B cell (primary cell): Measurements from ENCODE around the gene ITGA3. TPM values are rescaled to one million over a fixed set of nuclear protein-coding genes. Genes with fewer than 3 reads are reported as not detected.

Source experiments
- ATAC-seq: fragments of 200-7000 bp; cut with Tn5 transposase; one replicate; pipeline ENCODE4 v1.10.0; 2021; ENCODE audit warnings: low read depth, mild to moderate bottlenecking, moderate number of reproducible peaks, moderate library complexity
- CTCF ChIA-PET: fragments of 350-600 bp; sonication (Branson Sonifier 250); formaldehyde crosslinking; loops from one replicate; lab custom pipeline; 2021; ENCODE audit warnings: antibody characterized with exemption, inconsistent platforms; lab: Charles Lee
- POLR2A ChIA-PET: fragments of 350-600 bp; sonication (Branson Sonifier 250); formaldehyde crosslinking; loops from one replicate; lab custom pipeline; 2021; ENCODE audit warnings: antibody characterized with exemption; lab: Charles Lee
- DNase-seq: peaks from one replicate; pipeline ENCODE4 v3.0.0; 2013
- H2AFZ ChIP-seq: 2 replicates; pipeline ENCODE4 v1.6.1; 2012; ENCODE audit warnings: mild to moderate bottlenecking, low read depth, low read length; ENCODE audit not compliant: insufficient read depth, poor library complexity, severe bottlenecking
- H3K27ac ChIP-seq, 2 donors: 1 replicate in 1 of 2; 2 replicates in 1 of 2; pipeline ENCODE4 v1.5.1; 2012 to 2013; ENCODE audit warnings: low read length in 2 of 2, mild to moderate bottlenecking in 2 of 2, moderate library complexity in 1 of 2
- H3K27me3 ChIP-seq, 4 experiments: fragments of 200-600 bp in 1 of 4; sonication (generic) in 1 of 4; replicated peaks in 1 of 4; 1 replicate in 2 of 4; 2 replicates in 2 of 4; pipeline versions ENCODE4 v1.6.1 to v1.7.0; 2013 to 2016; ENCODE audit warnings: low read length in 3 of 4, mild to moderate bottlenecking in 2 of 4, mixed read lengths in 1 of 4, moderate library complexity in 1 of 4; ENCODE audit not compliant: insufficient read depth in 4 of 4, control insufficient read depth in 3 of 4; ENCODE audit errors: control extremely low read depth in 1 of 4
- H3K36me3 ChIP-seq, 2 experiments: replicated peaks in 1 of 2; 1 replicate in 1 of 2; 2 replicates in 1 of 2; pipeline versions ENCODE4 v1.6.1 to v1.7.1; 2013; ENCODE audit warnings: low read length in 1 of 2; ENCODE audit not compliant: insufficient read depth in 2 of 2, control insufficient read depth in 1 of 2; ENCODE audit errors: control extremely low read depth in 1 of 2, extremely low read depth in 1 of 2
- H3K4me1 ChIP-seq, 2 donors: fragments of 200-600 bp in 1 of 2; sonication (generic) in 1 of 2; 1 replicate in 1 of 2; 2 replicates in 1 of 2; pipeline versions ENCODE4 v1.5.1 to v1.6.1; 2013 to 2017; ENCODE audit warnings: low read length in 2 of 2; ENCODE audit not compliant: control insufficient read depth in 2 of 2, insufficient read depth in 2 of 2
- H3K4me2 ChIP-seq: replicated peaks from 2 replicates; pipeline ENCODE3; 2012; ENCODE audit warnings: mild to moderate bottlenecking, low read depth, low read length; ENCODE audit not compliant: poor library complexity, severe bottlenecking
- H3K4me3 ChIP-seq, 5 experiments: fragments of 200-600 bp in 1 of 5; sonication (generic) in 1 of 5; 1 replicate in 3 of 5; 2 replicates in 2 of 5; pipeline versions ENCODE4 v1.5.1 to v1.7.0; 2011 to 2016; ENCODE audit warnings: low read length in 4 of 5, mild to moderate bottlenecking in 4 of 5, low read depth in 2 of 5, control low read depth in 1 of 5, moderate library complexity in 1 of 5; ENCODE audit not compliant: insufficient read depth in 1 of 5; ENCODE audit errors: control extremely low read depth in 1 of 5, extremely low read depth in 1 of 5
- H3K79me2 ChIP-seq: fragments of 200-600 bp; sonication (generic); one replicate; pipeline ENCODE4 v1.6.0; 2016; ENCODE audit warnings: low read length; ENCODE audit not compliant: control insufficient read depth, insufficient read depth
- H3K9ac ChIP-seq: fragments of 200-600 bp; sonication (generic); 2 replicates; pipeline ENCODE4 v1.6.1; 2017; ENCODE audit warnings: mild to moderate bottlenecking, low read length, moderate library complexity
- H3K9me3 ChIP-seq, 3 donors: one replicate each; pipeline versions ENCODE4 v1.6.1 to v1.7.1; 2013; ENCODE audit warnings: low read length in 2 of 3; ENCODE audit not compliant: control insufficient read depth in 2 of 3, insufficient read depth in 1 of 3; ENCODE audit errors: control extremely low read depth in 1 of 3
- H4K20me1 ChIP-seq: 2 replicates; pipeline ENCODE4 v1.6.0; 2012; ENCODE audit warnings: mild to moderate bottlenecking, low read length; ENCODE audit not compliant: insufficient read depth, control insufficient read depth, poor library complexity, severe bottlenecking
- H3K27ac Mint-ChIP-seq: one replicate; pipeline ENCODE4 v1.8.0; 2021; ENCODE audit warnings: mixed read lengths
- H3K27me3 Mint-ChIP-seq: one replicate; pipeline ENCODE4 v1.8.0; 2021; ENCODE audit warnings: mixed read lengths
- H3K4me1 Mint-ChIP-seq: one replicate; pipeline ENCODE4 v1.8.0; 2021; ENCODE audit warnings: mixed read lengths
- H3K4me3 Mint-ChIP-seq: one replicate; pipeline ENCODE4 v1.8.0; 2021; ENCODE audit warnings: mixed read lengths
- H3K9me3 Mint-ChIP-seq: one replicate; pipeline ENCODE4 v1.8.0; 2022; ENCODE audit warnings: mixed read lengths; ENCODE audit not compliant: insufficient read depth
- EZH2 ChIP-seq: IDR thresholded peaks from 2 replicates; pipeline ENCODE4 v1.6.1; 2012; ENCODE audit warnings: borderline replicate concordance, low read depth, mild to moderate bottlenecking, moderate library complexity, low read length; ENCODE audit not compliant: insufficient read depth, poor library complexity, severe bottlenecking
- WGBS: methylation state at CpG from one replicate; pipeline ENCODE4 v1.1.5; 2013; ENCODE audit warnings: missing lambda C conversion rate; ENCODE audit not compliant: insufficient coverage; 5-methylcytosine and 5-hydroxymethylcytosine counted together
- intact Hi-C: fragments of 100-400 bp; cut with micrococcal nuclease; formaldehyde crosslinking; loops from one replicate; pipeline ENCODE4 v1.10.0; 2022
- polyA plus RNA-seq: library from polyadenylated mRNA; depleted of rRNA; stranded (reverse); fragments of >200 nt; gene quantifications from 2 replicates; pipeline ENCODE4 v1.2.3, GENCODE V29; 2012
- total RNA-seq, 2 donors: library from RNA; stranded (reverse); fragments of 120-200 nt in 1 of 2; gene quantifications; 1 replicate in 1 of 2; 2 replicates in 1 of 2; pipeline versions ENCODE4 v1.2.3 to v1.2.4, GENCODE V29; 2013 to 2022
- TF ChIP-seq, protein P1 (sequence below): fragments of 200-600 bp; IDR thresholded peaks from one replicate; pipeline ENCODE4 v1.8.0; 2022; ENCODE audit warnings: antibody characterized with exemption, mild to moderate bottlenecking

Gene ITGA3
- total and polyA plus RNA-seq, 2 donors (not counting 1 experiment from before 2014, with no cell fraction given): 11.9 to 13.3 TPM

- ATAC-seq (no peak), DNase-seq (no peak)
- peak overlapping the region; percentile 42 for H3K4me3 Mint-ChIP-seq
- WGBS: 96% methylated on average over 22 of the region's 23 CpGs
- Histone ChIP-seq H3K79me2 (no peaks in the 10 kb centered on the region), H3K4me3 (no peak overlapping the region), H3K36me3 (no peaks in the 10 kb centered on the region), H3K9me3 (no peaks in the 10 kb centered on the region), H3K4me2 (no peak overlapping the region), H3K27me3 (peaks cover 0 to 47% (median 16%) of the 10 kb centered on the region in 4 experiments), H4K20me1 (no peaks in the 10 kb centered on the region), H3K9ac (no peak overlapping the region), H3K27ac (no peak overlapping the region), H2AFZ (no peak overlapping the region), H3K4me1 (peaks cover 10 to 20% of the 10 kb centered on the region in 2 donors)
- no peak overlapping the region for H3K27ac Mint-ChIP-seq
- ChIA-PET POLR2A (no interaction called here), CTCF (interaction anchor here (1.0 to 6.8 kb wide), 12 partner anchors 8 to 178 kb away, joined by 3 to 48 read pairs (median 8); partner anchors contain the start of gene PDK2)
- TF ChIP-seq, protein P1, sequence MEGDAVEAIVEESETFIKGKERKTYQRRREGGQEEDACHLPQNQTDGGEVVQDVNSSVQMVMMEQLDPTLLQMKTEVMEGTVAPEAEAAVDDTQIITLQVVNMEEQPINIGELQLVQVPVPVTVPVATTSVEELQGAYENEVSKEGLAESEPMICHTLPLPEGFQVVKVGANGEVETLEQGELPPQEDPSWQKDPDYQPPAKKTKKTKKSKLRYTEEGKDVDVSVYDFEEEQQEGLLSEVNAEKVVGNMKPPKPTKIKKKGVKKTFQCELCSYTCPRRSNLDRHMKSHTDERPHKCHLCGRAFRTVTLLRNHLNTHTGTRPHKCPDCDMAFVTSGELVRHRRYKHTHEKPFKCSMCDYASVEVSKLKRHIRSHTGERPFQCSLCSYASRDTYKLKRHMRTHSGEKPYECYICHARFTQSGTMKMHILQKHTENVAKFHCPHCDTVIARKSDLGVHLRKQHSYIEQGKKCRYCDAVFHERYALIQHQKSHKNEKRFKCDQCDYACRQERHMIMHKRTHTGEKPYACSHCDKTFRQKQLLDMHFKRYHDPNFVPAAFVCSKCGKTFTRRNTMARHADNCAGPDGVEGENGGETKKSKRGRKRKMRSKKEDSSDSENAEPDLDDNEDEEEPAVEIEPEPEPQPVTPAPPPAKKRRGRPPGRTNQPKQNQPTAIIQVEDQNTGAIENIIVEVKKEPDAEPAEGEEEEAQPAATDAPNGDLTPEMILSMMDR: no peak
- no peak for TF ChIP-seq EZH2
- H3K27me3 Mint-ChIP-seq: peaks cover 55% of the 10 kb centered on the region
- no peaks in the 10 kb centered on the region for H3K9me3 Mint-ChIP-seq
- peaks cover 14% of the 10 kb centered on the region for H3K4me1 Mint-ChIP-seq
- intact Hi-C loops: no loop called here
Measured at GRCh38 chr17:50118076-50118827, 62.3 kb downstream of the ITGA3 start.

DNA sequence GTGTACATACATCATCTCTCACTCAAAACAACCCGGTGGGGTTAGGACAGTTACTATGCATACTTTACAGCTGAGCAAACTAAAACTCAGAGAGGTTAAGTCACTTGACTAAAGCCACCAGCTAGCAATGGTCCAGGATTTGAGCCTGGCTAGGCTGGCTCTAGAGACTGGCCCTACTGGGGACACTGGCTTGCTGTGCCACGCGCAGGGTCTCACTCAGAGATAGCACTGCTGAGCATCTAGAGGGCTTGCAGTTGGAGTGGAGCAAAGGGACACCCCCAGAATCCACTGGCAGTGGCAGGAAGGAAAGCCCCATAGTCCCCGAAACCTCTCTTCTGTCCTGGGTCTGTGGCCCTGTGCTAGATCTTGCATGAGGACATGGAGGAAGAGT is 62.9 kb downstream of the ITGA3 start:
- ChIA-PET CTCF (interaction anchor here (1.0 to 6.8 kb wide), 6 partner anchors 14 to 60 kb away, joined by 3 to 48 read pairs (median 8); partner anchors contain the start of gene PDK2), POLR2A (no interaction called here)
- no peak for ATAC-seq

More for the DNA sequence above, 62.9 kb downstream of the ITGA3 start:
- H3K4me2 ChIP-seq: no peak overlapping the region
- no peak overlapping the region for H3K27ac ChIP-seq
- no peaks in the 10 kb centered on the region for H4K20me1 ChIP-seq
- H3K27me3 ChIP-seq: peaks cover 0 to 47% (median 16%) of the 10 kb centered on the region in 4 experiments
- H3K79me2 ChIP-seq: no peaks in the 10 kb centered on the region
- H3K4me3 ChIP-seq: no peak overlapping the region
- H3K27me3 Mint-ChIP-seq: peaks cover 51% of the 10 kb centered on the region
- no peaks in the 10 kb centered on the region for H3K36me3 ChIP-seq
- peaks cover 14% of the 10 kb centered on the region for H3K4me1 Mint-ChIP-seq
- H3K27ac Mint-ChIP-seq: no peak overlapping the region
- intact Hi-C loops: no loop called here
- peak overlapping the region; percentile 42 for H3K4me3 Mint-ChIP-seq
- no peaks in the 10 kb centered on the region for H3K9me3 Mint-ChIP-seq
- WGBS: 93% methylated on average over 4 of the region's 4 CpGs
- no peak overlapping the region for H2AFZ ChIP-seq
- H3K9ac ChIP-seq: no peak overlapping the region
- peaks cover 10 to 20% of the 10 kb centered on the region in 2 donors for H3K4me1 ChIP-seq
- H3K9me3 ChIP-seq: no peaks in the 10 kb centered on the region
- DNase-seq: no peak
- no peak for TF ChIP-seq EZH2
- TF ChIP-seq, protein P1: no peak
